Endothelial cell of umbilical vein (primary cell): ENCODE measurements around the gene ISM2. TPM values are rescaled to one million over a fixed set of nuclear protein-coding genes. Genes with fewer than 3 reads are reported as not detected.

Experiments used
- BruUV-seq: library from RNA; stranded (reverse); fragments of 400-500 nt; replicated peaks from 2 replicates; lab custom pipeline; 2021; lab: Mats Ljungman, UMichigan
- CTCF ChIA-PET: fragments of 300-600, 350-600 bp; sonication (Branson Sonifier 250); formaldehyde crosslinking; loops from one replicate; lab custom pipeline; 2021; ENCODE audit warnings: antibody characterized with exemption, inconsistent platforms; lab: Charles Lee
- POLR2A ChIA-PET: fragments of 300-600, 350-600 bp; sonication (Branson Sonifier 250); formaldehyde crosslinking; loops from one replicate; lab custom pipeline; 2021; ENCODE audit warnings: antibody characterized with exemption, inconsistent platforms; lab: Charles Lee
- DNase-seq: peaks from one replicate; pipeline ENCODE4 v3.0.0-alpha.2; 2011; ENCODE audit warnings: low read depth, low spot score
- FAIRE-seq: peaks from 2 replicates; lab custom pipeline; 2011; peaks lifted over from hg19 to GRCh38; lab: Jason Lieb, UNC
- H2AFZ ChIP-seq: 2 replicates; pipeline ENCODE4 v1.6.0; 2012; ENCODE audit warnings: low read depth, low read length, control low read depth, inconsistent platforms
- H3K27ac ChIP-seq: 2 replicates; pipeline ENCODE4 v1.5.1; 2011; ENCODE audit warnings: low read depth, mild to moderate bottlenecking, control low read depth, low read length, moderate library complexity; ENCODE audit not compliant: insufficient read depth
- H3K27me3 ChIP-seq, 2 experiments: 2 replicates each; pipeline versions ENCODE4 v1.6.0 to v1.6.1; 2011; ENCODE audit warnings: low read length in 2 of 2, mixed read lengths in 1 of 2; ENCODE audit not compliant: control insufficient read depth in 2 of 2, insufficient read depth in 2 of 2
- H3K36me3 ChIP-seq, 2 experiments: 2 replicates in 1 of 2; 3 replicates in 1 of 2; pipeline ENCODE4 v1.5.1; 2011; ENCODE audit warnings: low read length in 2 of 2, mild to moderate bottlenecking in 1 of 2, moderate library complexity in 1 of 2; ENCODE audit not compliant: control insufficient read depth in 2 of 2, insufficient read depth in 2 of 2; ENCODE audit errors: extremely low read depth in 1 of 2
- H3K4me1 ChIP-seq: 3 replicates; pipeline ENCODE4 v1.5.1; 2011; ENCODE audit warnings: mild to moderate bottlenecking, low read length; ENCODE audit not compliant: control insufficient read depth, insufficient read depth; ENCODE audit errors: extremely low read depth
- H3K4me2 ChIP-seq: 2 replicates; pipeline ENCODE4 v1.6.1; 2011; ENCODE audit warnings: low read length, control low read depth, mixed read lengths; ENCODE audit not compliant: insufficient read depth
- H3K4me3 ChIP-seq, 3 experiments: fragments of 200-600 bp in 1 of 3; sonication (generic), shearing (Covaris generic) in 1 of 3; replicated peaks in 1 of 3; 2 replicates each; pipeline ENCODE4 v1.5.1; 2011 to 2016; ENCODE audit warnings: control low read depth in 3 of 3, low read length in 3 of 3, mild to moderate bottlenecking in 2 of 3, inconsistent platforms in 1 of 3, low read depth in 1 of 3, moderate library complexity in 1 of 3; ENCODE audit not compliant: insufficient read depth in 1 of 3
- H3K79me2 ChIP-seq: 2 replicates; pipeline ENCODE4 v1.6.0; 2012; ENCODE audit warnings: low read length, inconsistent platforms; ENCODE audit not compliant: control insufficient read depth, insufficient read depth
- H3K9ac ChIP-seq: replicated peaks from 2 replicates; pipeline ENCODE3; 2011; ENCODE audit warnings: low read length, control low read depth; ENCODE audit not compliant: insufficient read depth; ENCODE audit errors: extremely low read depth
- H3K9me1 ChIP-seq: replicated peaks from 3 replicates; pipeline ENCODE4 v1.6.0; 2011; ENCODE audit warnings: mild to moderate bottlenecking, low read length; ENCODE audit not compliant: control insufficient read depth, insufficient read depth; ENCODE audit errors: extremely low read depth
- H3K9me3 ChIP-seq: replicated peaks from 2 replicates; pipeline ENCODE4 v1.5.1; 2012; ENCODE audit warnings: low read length, inconsistent platforms; ENCODE audit not compliant: control insufficient read depth, insufficient read depth
- H4K20me1 ChIP-seq: replicated peaks from 2 replicates; pipeline ENCODE3; 2011; ENCODE audit warnings: mild to moderate bottlenecking, low read length; ENCODE audit not compliant: control insufficient read depth, insufficient read depth; ENCODE audit errors: extremely low read depth
- EZH2 ChIP-seq: IDR thresholded peaks from 2 replicates; pipeline ENCODE4 v1.6.1; 2012; ENCODE audit warnings: borderline replicate concordance, low read depth, mild to moderate bottlenecking, moderate library complexity, low read length, inconsistent platforms; ENCODE audit not compliant: severe bottlenecking
- FOS ChIP-seq: IDR thresholded peaks from 2 replicates; pipeline ENCODE4 v1.6.1; 2011; ENCODE audit warnings: mild to moderate bottlenecking, low read length, moderate library complexity, borderline replicate concordance; ENCODE audit not compliant: insufficient read depth
- GATA2 ChIP-seq: IDR thresholded peaks from 2 replicates; pipeline ENCODE4 v1.7.0; 2011; ENCODE audit warnings: low read depth, mild to moderate bottlenecking, moderate library complexity, mixed read lengths, low read length; ENCODE audit not compliant: insufficient read length, insufficient read depth
- JUN ChIP-seq: IDR thresholded peaks from 2 replicates; pipeline ENCODE4 v1.6.1; 2011; ENCODE audit warnings: borderline replicate concordance, low read depth; ENCODE audit not compliant: insufficient read length, insufficient read depth
- MYC ChIP-seq: IDR thresholded peaks from one replicate; pipeline ENCODE4 v1.6.1; 2011; ENCODE audit warnings: mild to moderate bottlenecking, low read depth, low read length
- POLR2A ChIP-seq: IDR thresholded peaks from 2 replicates; pipeline ENCODE4 v1.6.1; 2012; ENCODE audit warnings: low read depth, mild to moderate bottlenecking, control low read depth, low read length
- POLR2AphosphoS5 ChIP-seq: IDR thresholded peaks from 2 replicates; pipeline ENCODE4 v1.6.1; 2012; ENCODE audit warnings: low read depth, mild to moderate bottlenecking, control low read depth, low read length, moderate library complexity; ENCODE audit not compliant: insufficient read depth
- dilution Hi-C: fragments of 300-500 bp; cut with MboI; formaldehyde crosslinking; loops from one replicate; pipeline ENCODE4 v1.15.0; 2019; ENCODE audit warnings: low sequenced_read_pairs; ENCODE audit not compliant: extremely low pct_ligation_motif_present
- intact Hi-C: fragments of 100-400 bp; cut with micrococcal nuclease; formaldehyde crosslinking; loops from one replicate; pipeline ENCODE4 v1.10.0; 2022
- polyA plus RNA-seq, 4 experiments: library from polyadenylated mRNA; depleted of rRNA in 3 of 4; stranded (reverse) in 3 of 4; unstranded in 1 of 4; fragments of >200 nt; gene quantifications; 2 replicates each; pipeline versions ENCODE4 v1.2.1 to v1.2.3, GENCODE V29; 2011 to 2012; ENCODE audit warnings: missing spikeins in 1 of 4
- total RNA-seq: library from RNA; stranded (reverse); gene quantifications from 2 replicates; pipeline ENCODE4 v1.2.3, GENCODE V29; 2021
- TF ChIP-seq, protein P1 (sequence below), 2 donors: IDR thresholded peaks; 1 replicate in 1 of 2; 2 replicates in 1 of 2; pipeline ENCODE4 v1.5.1; 2011; ENCODE audit warnings: low read length in 2 of 2, mild to moderate bottlenecking in 2 of 2, moderate library complexity in 2 of 2, control low read depth in 1 of 2, inconsistent platforms in 1 of 2, low read depth in 1 of 2; ENCODE audit not compliant: insufficient read depth in 1 of 2; ENCODE audit errors: extremely low read depth in 1 of 2
- TF ChIP-seq, protein P2 (sequence below): IDR thresholded peaks from 2 replicates; pipeline ENCODE4 v1.6.1; 2011; ENCODE audit not compliant: insufficient read depth, insufficient read length

The ISM2 gene
- total and polyA plus RNA-seq, 2 donors (not counting 3 experiments of a cell fraction or from before 2014, with no cell fraction given), result not detected

- H3K4me3 ChIP-seq, result no peak overlapping the region
- DNase-seq, result no peak
- H3K4me2 ChIP-seq, result no peak overlapping the region
- no peaks in the 10 kb centered on the region for H4K20me1 ChIP-seq
- ChIA-PET CTCF (interaction anchor here (1.9 kb wide), 1 partner anchor 8 kb away, joined by 4 read pairs; no protein-coding TSS in a partner anchor), POLR2A (interaction anchor here (0.6 kb wide), 1 partner anchor 299 kb away, joined by 3 read pairs; no protein-coding TSS in a partner anchor)
- H2AFZ ChIP-seq, result no peak overlapping the region
- no peak overlapping the region for H3K9ac ChIP-seq
- no peaks in the 10 kb centered on the region for H3K27me3 ChIP-seq
- H3K27ac ChIP-seq, result no peak overlapping the region
- dilution Hi-C loops, result no loop called here
- no TSS peak for BruUV-seq
- no peaks in the 10 kb centered on the region for H3K9me3 ChIP-seq
- intact Hi-C loops, result no loop called here
- FAIRE-seq, result no peak
- TF ChIP-seq, protein P1, sequence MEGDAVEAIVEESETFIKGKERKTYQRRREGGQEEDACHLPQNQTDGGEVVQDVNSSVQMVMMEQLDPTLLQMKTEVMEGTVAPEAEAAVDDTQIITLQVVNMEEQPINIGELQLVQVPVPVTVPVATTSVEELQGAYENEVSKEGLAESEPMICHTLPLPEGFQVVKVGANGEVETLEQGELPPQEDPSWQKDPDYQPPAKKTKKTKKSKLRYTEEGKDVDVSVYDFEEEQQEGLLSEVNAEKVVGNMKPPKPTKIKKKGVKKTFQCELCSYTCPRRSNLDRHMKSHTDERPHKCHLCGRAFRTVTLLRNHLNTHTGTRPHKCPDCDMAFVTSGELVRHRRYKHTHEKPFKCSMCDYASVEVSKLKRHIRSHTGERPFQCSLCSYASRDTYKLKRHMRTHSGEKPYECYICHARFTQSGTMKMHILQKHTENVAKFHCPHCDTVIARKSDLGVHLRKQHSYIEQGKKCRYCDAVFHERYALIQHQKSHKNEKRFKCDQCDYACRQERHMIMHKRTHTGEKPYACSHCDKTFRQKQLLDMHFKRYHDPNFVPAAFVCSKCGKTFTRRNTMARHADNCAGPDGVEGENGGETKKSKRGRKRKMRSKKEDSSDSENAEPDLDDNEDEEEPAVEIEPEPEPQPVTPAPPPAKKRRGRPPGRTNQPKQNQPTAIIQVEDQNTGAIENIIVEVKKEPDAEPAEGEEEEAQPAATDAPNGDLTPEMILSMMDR (IDR thresholded peaks at IDR 0.05; ENCODE audit: extremely low read depth in 1 of 2, insufficient read depth in 1 of 2, low read depth in 1 of 2, low read length in 2 of 2), result no peak
- TF ChIP-seq GATA2 (no peak), POLR2A (no peak), JUN (no peak), POLR2AphosphoS5 (no peak), FOS (no peak), MYC (no peak), EZH2 (no peak)
- TF ChIP-seq, protein P2, sequence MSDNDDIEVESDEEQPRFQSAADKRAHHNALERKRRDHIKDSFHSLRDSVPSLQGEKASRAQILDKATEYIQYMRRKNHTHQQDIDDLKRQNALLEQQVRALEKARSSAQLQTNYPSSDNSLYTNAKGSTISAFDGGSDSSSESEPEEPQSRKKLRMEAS, result no peak
- no peaks in the 10 kb centered on the region for H3K4me1 ChIP-seq
- no peaks in the 10 kb centered on the region for H3K9me1 ChIP-seq
- peaks cover 13 to 32% of the 10 kb centered on the region in 2 experiments for H3K36me3 ChIP-seq
- H3K79me2 ChIP-seq, result no peaks in the 10 kb centered on the region
Measured at GRCh38 chr14:77439861-77440260, 58.8 kb downstream of the ISM2 start.
